ENCODE data around the gene ERN2. TPM values are rescaled to one million over a fixed set of nuclear protein-coding genes. Genes with fewer than 3 reads are reported as not detected.

The ERN2 gene
- total and polyA plus RNA-seq, 2 of the 4 experiments (the other 2 are of a cell fraction): 0.39 to 0.54 TPM

DNA sequence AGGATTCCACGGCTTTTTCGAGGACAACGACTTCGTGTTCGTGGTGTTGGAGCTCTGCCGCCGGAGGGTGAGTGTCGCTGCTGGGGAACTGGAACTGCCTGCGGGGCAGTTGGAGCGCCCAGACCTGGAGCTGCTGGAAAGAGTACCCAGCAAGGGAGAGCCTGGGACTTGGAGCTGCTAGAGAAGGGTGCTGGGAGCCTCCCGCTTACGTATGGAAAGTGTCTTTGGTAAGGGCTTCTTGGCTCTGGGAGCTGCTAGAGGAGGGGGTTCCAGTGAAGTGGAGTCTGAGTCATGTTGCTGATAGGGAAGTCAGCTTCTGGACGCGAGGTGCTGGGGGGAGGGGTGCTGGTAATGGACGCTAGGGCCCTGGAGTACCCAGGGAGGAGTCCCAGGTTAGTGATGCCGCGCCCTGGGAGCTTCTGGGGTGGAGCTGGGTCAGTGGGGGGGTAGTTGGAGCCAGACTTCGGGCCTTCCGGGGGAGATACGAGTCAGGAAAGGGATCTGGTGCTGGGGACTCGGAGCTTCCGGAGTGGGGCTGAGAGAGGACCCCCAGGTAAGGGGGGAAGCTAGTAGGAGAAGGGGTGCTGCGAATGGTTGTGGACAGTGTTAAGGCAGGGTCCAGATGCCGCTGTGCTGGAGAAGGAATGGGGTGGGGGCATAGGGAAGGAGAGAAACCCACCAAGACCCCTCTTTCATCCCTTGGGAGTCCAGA lies 33.6 kb downstream of the ERN2 start (continued):
- TF ChIP-seq RFX5 (IDR thresholded peaks at IDR 0.05; ENCODE audit: low read depth, low read length) (no peak), NFE2L2 (IDR thresholded peaks at IDR 0.05; ENCODE audit: low read depth, low read length) (no peak)

DNA sequence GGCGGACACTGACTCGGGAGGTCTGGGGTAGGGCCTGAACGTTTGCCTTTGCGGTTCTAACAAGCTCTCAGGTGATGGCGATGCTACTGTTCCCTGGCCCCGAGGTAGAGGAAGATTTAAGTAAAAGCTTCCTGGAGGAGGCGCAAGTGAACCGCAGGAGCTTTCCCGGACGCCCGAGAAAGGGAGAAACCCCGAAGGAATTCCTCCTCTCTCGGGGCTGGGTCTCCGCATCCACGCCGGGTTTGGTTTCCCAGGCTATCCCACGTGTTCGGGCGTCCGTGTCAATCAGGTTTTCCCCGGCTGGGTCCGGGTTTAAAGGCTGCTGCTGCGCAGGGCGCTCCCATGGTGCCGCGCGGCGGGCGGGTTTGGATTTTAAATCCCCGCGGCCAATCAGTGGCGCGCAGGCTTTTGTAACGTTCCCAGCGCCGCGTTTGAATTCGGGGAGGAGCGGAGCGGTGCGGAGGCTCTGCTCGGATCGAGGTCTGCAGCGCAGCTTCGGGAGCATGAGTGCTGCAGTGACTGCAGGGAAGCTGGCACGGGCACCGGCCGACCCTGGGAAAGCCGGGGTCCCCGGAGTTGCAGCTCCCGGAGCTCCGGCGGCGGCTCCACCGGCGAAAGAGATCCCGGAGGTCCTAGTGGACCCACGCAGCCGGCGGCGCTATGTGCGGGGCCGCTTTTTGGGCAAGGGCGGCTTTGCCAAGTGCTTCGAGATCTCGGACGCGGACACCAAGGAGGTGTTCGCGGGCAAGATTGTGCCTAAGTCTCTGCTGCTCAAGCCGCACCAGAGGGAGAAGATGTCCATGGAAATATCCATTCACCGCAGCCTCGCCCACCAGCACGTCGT lies 34.4 kb downstream of the ERN2 start, which contains the start of gene PLK1:
Gene PLK1 (plus strand): TSS at position 460 of the 844 bp plus-strand sequence. CDS start 44 bp downstream, at position 504.
- H3K56ac ChIP-seq (ENCODE audit: extremely low read depth, insufficient read depth, low read length): peak within 1 kb of the TSS; percentile 68
- peaks cover 29% of the 10 kb centered on the region for H4K20me1 ChIP-seq (ENCODE audit: insufficient read depth, low read length)
- TF ChIP-seq RAD21 (IDR thresholded peaks at IDR 0.05; ENCODE audit: low read length): peak; percentile 44
- no peak for TF ChIP-seq RCOR1 (IDR thresholded peaks at IDR 0.05; ENCODE audit: insufficient replicate concordance, low read length)
- no peak for TF ChIP-seq NFE2L2 (IDR thresholded peaks at IDR 0.05; ENCODE audit: low read depth, low read length)
- TF ChIP-seq, protein P1, sequence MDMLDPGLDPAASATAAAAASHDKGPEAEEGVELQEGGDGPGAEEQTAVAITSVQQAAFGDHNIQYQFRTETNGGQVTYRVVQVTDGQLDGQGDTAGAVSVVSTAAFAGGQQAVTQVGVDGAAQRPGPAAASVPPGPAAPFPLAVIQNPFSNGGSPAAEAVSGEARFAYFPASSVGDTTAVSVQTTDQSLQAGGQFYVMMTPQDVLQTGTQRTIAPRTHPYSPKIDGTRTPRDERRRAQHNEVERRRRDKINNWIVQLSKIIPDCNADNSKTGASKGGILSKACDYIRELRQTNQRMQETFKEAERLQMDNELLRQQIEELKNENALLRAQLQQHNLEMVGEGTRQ (IDR thresholded peaks at IDR 0.05; ENCODE audit: low read depth, low read length): peak; percentile 41; the same call in 1 of the 2 replicates
- no peak for TF ChIP-seq MAFK (IDR thresholded peaks at IDR 0.05; ENCODE audit: low read depth, low read length)
- no peak for TF ChIP-seq POLR2A (IDR thresholded peaks at IDR 0.05; ENCODE audit: low read depth, low read length)
- no peak for TF ChIP-seq FOS (IDR thresholded peaks at IDR 0.05; ENCODE audit: low read depth, low read length)
- peak; percentile 14; the same call in 1 of the 2 replicates for TF ChIP-seq CEBPB (IDR thresholded peaks at IDR 0.05; ENCODE audit: low read depth, low read length)
- peak; percentile 95 for TF ChIP-seq MXI1 (IDR thresholded peaks at IDR 0.05; ENCODE audit: borderline replicate concordance, low read depth, low read length)
- TF ChIP-seq MAZ (IDR thresholded peaks at IDR 0.05; ENCODE audit: borderline replicate concordance, low read depth, low read length): no peak
- peak; percentile 9; the same call in 1 of the 2 replicates for TF ChIP-seq SMC3 (IDR thresholded peaks at IDR 0.05; ENCODE audit: low read depth, low read length)

More for the DNA sequence above, 34.4 kb downstream of the ERN2 start, which contains the start of gene PLK1:
- no TSS peak for BruUV-seq (replicated peaks)
- Histone ChIP-seq H3K79me1 (ENCODE audit: low read depth in 1 of 2, low read length in 2 of 2) (peaks cover 11 to 61% of the 10 kb centered on the region in 2 experiments), H2AK5ac (ENCODE audit: low read depth, low read length) (peak within 1 kb of the TSS; percentile 91), H3K4me1 (ENCODE audit: control insufficient read depth, insufficient read depth, low read length) (peaks cover 19% of the 10 kb centered on the region), H2BK20ac (ENCODE audit: low read depth, low read length) (peak within 1 kb of the TSS; percentile 5; the same call in 1 of the 2 replicates), H4K91ac (ENCODE audit: insufficient read depth, low read depth, low read length) (peak within 1 kb of the TSS; percentile 85), H2AK9ac (replicated peaks; ENCODE audit: low read depth, low read length, poor library complexity) (peak within 1 kb of the TSS; percentile 99), H2BK5ac (ENCODE audit: low read depth, low read length, poor library complexity, severe bottlenecking) (peak within 1 kb of the TSS; percentile 44), H4K8ac (ENCODE audit: low read depth in 2 of 2, low read length in 2 of 2) (peak within 1 kb of the TSS; percentile 83 to 93), H3K4ac (ENCODE audit: low read depth, low read length) (peak within 1 kb of the TSS; percentile 81), H3K36me3 (ENCODE audit: control insufficient read depth, insufficient read depth, low read length) (peaks cover 14% of the 10 kb centered on the region), H3K18ac (ENCODE audit: low read depth, low read length) (no peak within 1 kb of the TSS), H2BK120ac (ENCODE audit: low read depth, low read length) (0 out of 2 replicates have a peak within 1 kb of the TSS, but pooled peaks have one; percentile 33), H3K27me3 (ENCODE audit: control insufficient read depth, insufficient read depth, low read length) (no peaks in the 10 kb centered on the region), H4K5ac (ENCODE audit: low read depth, low read length) (no peak within 1 kb of the TSS), H3K4me3 (ENCODE audit: insufficient read depth, low read depth, low read length) (peak within 1 kb of the TSS; percentile 50), H2AFZ (replicated peaks; ENCODE audit: low read length, poor library complexity) (peak within 1 kb of the TSS; percentile 87), H3K14ac (replicated peaks; ENCODE audit: low read depth, low read length) (peak within 1 kb of the TSS; percentile 74), H3K27ac (ENCODE audit: insufficient read depth, low read length) (peak within 1 kb of the TSS; percentile 64), H3K9me1 (ENCODE audit: insufficient read depth, low read length) (peaks cover 11% of the 10 kb centered on the region; the same call in 1 of the 2 replicates), H3K9ac (ENCODE audit: low read depth, low read length) (peak within 1 kb of the TSS; percentile 61), H3K4me2 (ENCODE audit: low read depth, low read length) (peak within 1 kb of the TSS; percentile 87), H3K23ac (ENCODE audit: low read depth, low read length) (peak within 1 kb of the TSS; percentile 92), H2BK15ac (ENCODE audit: low read depth, low read length) (peak within 1 kb of the TSS; percentile 61; the same call in 1 of the 3 replicates), H3K9me3 (ENCODE audit: control insufficient read depth, insufficient read depth, low read length) (no peaks in the 10 kb centered on the region)
- dilution Hi-C loops (cut with HindIII; ENCODE audit: low sequenced_read_pairs, unreplicated experiment): no loop called here
- ATAC-seq (ENCODE audit: low read depth) (peak; percentile 93), DNase-seq (peak; percentile 76)
- CTCF ChIA-PET: interaction anchor here (2.9 kb wide), 1 partner anchor 10 kb away, joined by 7 read pairs; no protein-coding TSS in a partner anchor
- 5% methylated on average over 49 of the region's 75 CpGs; no CpG with 5 or more reads in 1 of the 2 experiments for WGBS, 2 experiments (ENCODE audit: extremely low coverage in 2 of 2, insufficient read length in 1 of 2)
- POLR2A ChIA-PET (ENCODE audit: unreplicated experiment): no interaction called here
- intact Hi-C loops (cut with micrococcal nuclease): loop anchor here (2.0 kb wide), 2 partner anchors 50 to 358 kb away; no protein-coding TSS in a partner anchor
- in situ Hi-C loops (cut with MboI; ENCODE audit: low sequenced_read_pairs): loop anchor here (25.0 kb wide), 1 partner anchor 834 kb away; no protein-coding TSS in a partner anchor
